A549 (cell line): Measurements from ENCODE around the gene CECR2.

Experiments used
- CBX2 ChIP-seq: fragments of 200-600 bp; sonication (generic); IDR thresholded peaks from 2 replicates; pipeline ENCODE4 v1.6.1; 2016; ENCODE audit warnings: low read depth, mild to moderate bottlenecking, borderline replicate concordance
- CHD2 ChIP-seq: fragments of 150-350 bp; IDR thresholded peaks from 2 replicates; pipeline ENCODE4 v1.6.1; 2014; ENCODE audit warnings: low read length; ENCODE audit not compliant: partially characterized antibody
- CHD4 ChIP-seq: fragments of 200-600 bp; sonication (generic); IDR thresholded peaks from 2 replicates; pipeline ENCODE4 v1.6.1; 2016; ENCODE audit warnings: antibody characterized with exemption, mild to moderate bottlenecking, borderline replicate concordance
- CTCF ChIP-seq: fragments of >200 bp; sonication (Bioruptor Twin); formaldehyde crosslinking; IDR thresholded peaks from 3 replicates; pipeline ENCODE4 v1.5.1; 2016
- EHMT2 ChIP-seq: fragments of 200-600 bp; sonication (generic); IDR thresholded peaks from 2 replicates; pipeline ENCODE4 v1.6.1; 2016; ENCODE audit warnings: antibody characterized with exemption, low read depth, mild to moderate bottlenecking, moderate library complexity
- FOSL2 ChIP-seq, 2 experiments: fragments of 450-650 bp in 1 of 2; fragments of >200 bp in 1 of 2; sonication (Bioruptor Twin) in 1 of 2; formaldehyde crosslinking; IDR thresholded peaks; 2 replicates each; pipeline versions ENCODE4 v1.5.0 to v1.6.1; 2016 to 2020; ENCODE audit warnings: mild to moderate bottlenecking in 1 of 2, moderate library complexity in 1 of 2
- JUN ChIP-seq, 2 experiments: fragments of >200 bp; sonication (Bioruptor Twin); formaldehyde crosslinking; IDR thresholded peaks; 2 replicates in 1 of 2; 3 replicates in 1 of 2; pipeline ENCODE4 v1.6.1; 2016 to 2017
- JUNB ChIP-seq: fragments of >200 bp; sonication (Bioruptor Twin); formaldehyde crosslinking; IDR thresholded peaks from 2 replicates; pipeline ENCODE4 v1.6.1; 2016
- NFE2L2 ChIP-seq: fragments of 150-350 bp; conservative IDR thresholded peaks from 2 replicates; pipeline ENCODE4 v1.6.1; 2014; ENCODE audit warnings: low read length
- POLR2A ChIP-seq: IDR thresholded peaks from 2 replicates; pipeline ENCODE4 v1.6.1; 2012; ENCODE audit warnings: mild to moderate bottlenecking, low read length
- REST ChIP-seq: fragments of 200-600 bp; sonication (generic); IDR thresholded peaks from 2 replicates; pipeline ENCODE4 v1.6.1; 2016; ENCODE audit warnings: antibody characterized with exemption, mild to moderate bottlenecking, moderate library complexity
- RFX5 ChIP-seq: fragments of 450-650 bp; IDR thresholded peaks from 2 replicates; pipeline ENCODE4 v1.7.1; 2014; ENCODE audit warnings: antibody characterized with exemption, mild to moderate bottlenecking, moderate library complexity
- USF2 ChIP-seq: fragments of 450-650 bp; IDR thresholded peaks from 2 replicates; pipeline ENCODE4 v1.6.1; 2014; ENCODE audit warnings: antibody characterized with exemption

- no peak for TF ChIP-seq CTCF
- TF ChIP-seq REST = no peak
- no peak for TF ChIP-seq CHD4
- no peak for TF ChIP-seq JUN (IDR thresholded peaks at IDR 0.05)
- TF ChIP-seq EHMT2 = no peak
- TF ChIP-seq USF2 = no peak
- no peak for TF ChIP-seq NFE2L2
- no peak for TF ChIP-seq CBX2
- no peak for TF ChIP-seq POLR2A
- no peak for TF ChIP-seq FOSL2 (IDR thresholded peaks at IDR 0.05)
- TF ChIP-seq FOSL2 (CRISPR knock-in tag; IDR thresholded peaks at IDR 0.05) = no peak
- TF ChIP-seq CHD2 = no peak
- TF ChIP-seq JUNB = no peak
- TF ChIP-seq RFX5 = no peak
These were observed 117.1 kb downstream of the CECR2 start for GRCh38 chr22:17486313-17486712.
